ENCODE results near the gene TARS2. TPM values are rescaled to one million over a fixed set of nuclear protein-coding genes. Genes with fewer than 3 reads are reported as not detected.
A peak's percentile ranks its signal among the peaks of the same experiment; 100 is the strongest.

The TARS2 gene
- total RNA-seq, 1 experiment from 2014 or later, result 43.1 TPM

DNA sequence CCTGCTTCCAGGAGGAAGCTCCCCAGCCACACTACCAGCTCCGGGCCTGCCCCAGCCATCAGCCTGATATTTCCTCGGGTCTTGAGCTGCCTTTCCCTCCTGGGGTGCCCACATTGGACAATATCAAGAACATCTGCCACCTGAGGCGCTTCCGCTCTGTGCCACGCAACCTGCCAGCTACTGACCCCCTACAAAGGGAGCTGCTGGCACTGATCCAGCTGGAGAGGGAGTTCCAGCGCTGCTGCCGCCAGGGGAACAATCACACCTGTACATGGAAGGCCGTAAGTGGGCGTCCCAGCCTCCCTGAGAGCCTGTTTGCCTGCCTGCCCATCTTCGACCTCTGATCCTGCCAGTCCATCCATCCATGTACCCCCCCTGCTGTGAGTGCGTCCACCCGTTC lies 24.3 kb downstream of the TARS2 start:
- peaks cover 17% of the 10 kb centered on the region for H3K4me1 Mint-ChIP-seq (ENCODE audit: insufficient read depth, unreplicated experiment)
- TF ChIP-seq, protein P1, sequence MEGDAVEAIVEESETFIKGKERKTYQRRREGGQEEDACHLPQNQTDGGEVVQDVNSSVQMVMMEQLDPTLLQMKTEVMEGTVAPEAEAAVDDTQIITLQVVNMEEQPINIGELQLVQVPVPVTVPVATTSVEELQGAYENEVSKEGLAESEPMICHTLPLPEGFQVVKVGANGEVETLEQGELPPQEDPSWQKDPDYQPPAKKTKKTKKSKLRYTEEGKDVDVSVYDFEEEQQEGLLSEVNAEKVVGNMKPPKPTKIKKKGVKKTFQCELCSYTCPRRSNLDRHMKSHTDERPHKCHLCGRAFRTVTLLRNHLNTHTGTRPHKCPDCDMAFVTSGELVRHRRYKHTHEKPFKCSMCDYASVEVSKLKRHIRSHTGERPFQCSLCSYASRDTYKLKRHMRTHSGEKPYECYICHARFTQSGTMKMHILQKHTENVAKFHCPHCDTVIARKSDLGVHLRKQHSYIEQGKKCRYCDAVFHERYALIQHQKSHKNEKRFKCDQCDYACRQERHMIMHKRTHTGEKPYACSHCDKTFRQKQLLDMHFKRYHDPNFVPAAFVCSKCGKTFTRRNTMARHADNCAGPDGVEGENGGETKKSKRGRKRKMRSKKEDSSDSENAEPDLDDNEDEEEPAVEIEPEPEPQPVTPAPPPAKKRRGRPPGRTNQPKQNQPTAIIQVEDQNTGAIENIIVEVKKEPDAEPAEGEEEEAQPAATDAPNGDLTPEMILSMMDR (IDR thresholded peaks at IDR 0.05; ENCODE audit: unreplicated experiment), result no peak
- intact Hi-C loops (cut with micrococcal nuclease), result no loop called here
- CTCF ChIA-PET, result interaction anchor here (0.6 to 6.3 kb wide), 5 partner anchors 10 to 438 kb away, joined by 3 to 44 read pairs (median 3); no protein-coding TSS in a partner anchor
- H3K27me3 Mint-ChIP-seq (ENCODE audit: insufficient read depth, unreplicated experiment), result no peaks in the 10 kb centered on the region
- DNase-seq (ENCODE audit: unreplicated experiment), result no peak
- POLR2A ChIA-PET, result interaction anchor here (1.9 kb wide), 1 partner anchor 25 kb away, joined by 6 read pairs; the partner anchor contains the start of gene TARS2
- H3K36me3 Mint-ChIP-seq (ENCODE audit: insufficient read depth, unreplicated experiment), result peaks cover 15% of the 10 kb centered on the region
- BruUV-seq (replicated peaks), result no TSS peak
- H3K4me3 Mint-ChIP-seq (ENCODE audit: unreplicated experiment), result no peak overlapping the region
- H3K9me3 Mint-ChIP-seq (ENCODE audit: unreplicated experiment), result no peaks in the 10 kb centered on the region
- H3K27ac Mint-ChIP-seq (ENCODE audit: low read depth, unreplicated experiment), result no peak overlapping the region

DNA sequence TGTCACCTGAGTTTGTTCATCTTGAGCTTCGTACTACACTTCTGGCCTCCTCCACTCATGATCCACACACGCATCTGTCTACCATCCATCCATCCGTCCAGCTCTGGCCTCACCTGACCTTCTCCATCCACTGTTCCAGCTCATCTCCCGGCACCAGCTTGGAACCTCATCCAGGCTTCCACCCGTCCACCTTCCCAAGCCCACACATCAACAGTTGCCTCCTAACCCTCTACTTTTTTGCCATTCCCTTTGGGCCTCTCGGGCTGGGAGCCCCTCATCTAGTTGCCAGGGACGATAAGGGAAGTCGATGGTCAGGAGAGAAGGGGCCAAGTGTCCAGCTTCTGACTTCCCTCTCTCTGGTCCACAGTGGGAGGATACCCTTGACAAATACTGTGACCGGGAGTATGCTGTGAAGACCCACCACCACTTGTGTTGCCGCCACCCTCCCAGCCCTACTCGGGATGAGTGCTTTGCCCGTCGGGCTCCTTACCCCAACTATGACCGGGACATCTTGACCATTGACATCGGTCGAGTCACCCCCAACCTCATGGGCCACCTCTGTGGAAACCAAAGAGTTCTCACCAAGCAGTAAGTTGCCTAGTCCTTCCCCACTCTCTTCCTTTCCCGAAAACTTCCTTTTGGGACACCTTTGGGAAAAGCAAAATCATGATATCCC lies 24.9 kb downstream of the TARS2 start:
- no peak overlapping the region for H3K4me3 Mint-ChIP-seq (ENCODE audit: unreplicated experiment)
- ChIA-PET POLR2A (interaction anchor here (1.9 to 4.9 kb wide), 2 partner anchors 25 to 26 kb away, joined by 6 to 32 read pairs; partner anchors contain the start of gene TARS2), CTCF (interaction anchor here (0.6 to 6.3 kb wide), 6 partner anchors 11 to 439 kb away, joined by 3 to 44 read pairs (median 4); no protein-coding TSS in a partner anchor)
- no peaks in the 10 kb centered on the region for H3K9me3 Mint-ChIP-seq (ENCODE audit: unreplicated experiment)
- TF ChIP-seq, protein P1 (IDR thresholded peaks at IDR 0.05; ENCODE audit: unreplicated experiment), result no peak
- no peak for DNase-seq (ENCODE audit: unreplicated experiment)
- peaks cover 17% of the 10 kb centered on the region for H3K4me1 Mint-ChIP-seq (ENCODE audit: insufficient read depth, unreplicated experiment)
- intact Hi-C loops (cut with micrococcal nuclease), result no loop called here
- peaks cover 10% of the 10 kb centered on the region for H3K36me3 Mint-ChIP-seq (ENCODE audit: insufficient read depth, unreplicated experiment)
- H3K27ac Mint-ChIP-seq (ENCODE audit: low read depth, unreplicated experiment), result no peak overlapping the region
- H3K27me3 Mint-ChIP-seq (ENCODE audit: insufficient read depth, unreplicated experiment), result no peaks in the 10 kb centered on the region
- BruUV-seq (replicated peaks), result no TSS peak

DNA sequence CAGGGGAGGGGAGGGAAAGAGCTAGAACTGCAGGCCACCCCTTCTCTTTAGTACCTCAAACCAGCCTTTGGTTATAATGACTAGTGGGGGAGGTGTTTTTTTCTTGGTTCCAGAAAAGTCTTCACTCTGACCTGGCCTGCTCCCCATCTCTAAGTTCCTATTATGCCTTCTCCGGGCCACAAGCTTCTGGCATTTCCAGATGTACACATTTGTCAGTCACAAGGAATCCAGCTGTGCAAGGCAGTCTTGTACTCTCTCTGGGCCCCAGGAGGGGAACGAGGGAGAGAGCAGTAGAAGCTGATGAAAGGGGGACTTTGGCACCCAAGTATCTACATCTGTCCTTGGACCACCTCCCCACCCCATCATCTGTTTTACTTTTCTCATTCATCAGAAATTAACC lies 25.6 kb downstream of the TARS2 start:
- POLR2A ChIA-PET, result interaction anchor here (4.9 kb wide), 1 partner anchor 27 kb away, joined by 32 read pairs; the partner anchor contains the start of gene TARS2
- Mint-ChIP-seq H3K27me3 (ENCODE audit: insufficient read depth, unreplicated experiment) (no peaks in the 10 kb centered on the region), H3K4me1 (ENCODE audit: insufficient read depth, unreplicated experiment) (peaks cover 13% of the 10 kb centered on the region), H3K4me3 (ENCODE audit: unreplicated experiment) (no peak overlapping the region), H3K36me3 (ENCODE audit: insufficient read depth, unreplicated experiment) (peaks cover 6% of the 10 kb centered on the region), H3K27ac (ENCODE audit: low read depth, unreplicated experiment) (no peak overlapping the region), H3K9me3 (ENCODE audit: unreplicated experiment) (no peaks in the 10 kb centered on the region)
- no TSS peak for BruUV-seq (replicated peaks)
- TF ChIP-seq, protein P1 (IDR thresholded peaks at IDR 0.05; ENCODE audit: unreplicated experiment), result no peak
- intact Hi-C loops (cut with micrococcal nuclease), result no loop called here
- CTCF ChIA-PET, result interaction anchor here (0.6 to 6.3 kb wide), 3 partner anchors 20 to 48 kb away, joined by 3 to 44 read pairs (median 5); no protein-coding TSS in a partner anchor
- no peak for DNase-seq (ENCODE audit: unreplicated experiment)

DNA sequence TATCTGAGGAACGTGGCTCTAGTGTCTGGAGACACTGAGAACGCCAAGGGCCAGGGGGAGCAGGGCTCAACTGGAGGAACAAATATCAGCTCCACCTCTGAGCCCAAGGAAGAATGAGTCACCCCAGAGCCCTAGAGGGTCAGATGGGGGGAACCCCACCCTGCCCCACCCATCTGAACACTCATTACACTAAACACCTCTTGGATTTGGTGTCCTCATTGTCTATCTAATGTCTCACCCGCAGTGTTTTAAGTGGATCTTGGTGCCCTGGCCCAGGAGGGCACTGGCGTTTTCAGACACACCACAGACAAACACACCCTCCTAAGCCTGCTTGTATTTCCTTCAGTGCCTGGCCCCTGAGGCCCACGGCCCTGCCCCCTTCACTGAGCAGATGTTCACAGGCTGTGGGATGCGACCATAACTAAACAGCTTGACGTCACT lies 26.2 kb downstream of the TARS2 start:
- Mint-ChIP-seq H3K9me3 (ENCODE audit: unreplicated experiment) (no peaks in the 10 kb centered on the region), H3K36me3 (ENCODE audit: insufficient read depth, unreplicated experiment) (peaks cover under 1% of the 10 kb centered on the region), H3K27me3 (ENCODE audit: insufficient read depth, unreplicated experiment) (no peaks in the 10 kb centered on the region), H3K4me3 (ENCODE audit: unreplicated experiment) (no peak overlapping the region), H3K27ac (ENCODE audit: low read depth, unreplicated experiment) (no peak overlapping the region), H3K4me1 (ENCODE audit: insufficient read depth, unreplicated experiment) (peaks cover 10% of the 10 kb centered on the region)
- TF ChIP-seq, protein P1 (IDR thresholded peaks at IDR 0.05; ENCODE audit: unreplicated experiment), result no peak
- intact Hi-C loops (cut with micrococcal nuclease), result no loop called here
- BruUV-seq (replicated peaks), result no TSS peak
- POLR2A ChIA-PET, result interaction anchor here (1.1 to 4.9 kb wide), 2 partner anchors 27 to 149 kb away, joined by 3 to 32 read pairs; partner anchors contain the start of genes RPRD2 and TARS2
- peak; percentile 32 for DNase-seq (ENCODE audit: unreplicated experiment)
- CTCF ChIA-PET, result interaction anchor here (0.5 to 6.3 kb wide), 5 partner anchors 13 to 211 kb away, joined by 3 to 44 read pairs (median 5); no protein-coding TSS in a partner anchor
